IPS-NIHi7 (cell line): ENCODE measurements around the gene PTPRD.

Experiments
- DNase-seq: peaks from one replicate; pipeline ENCODE4 v3.0.0; 2012; ENCODE audit warnings: mixed read lengths; ENCODE audit errors: extremely low spot score

PTPRD gene

DNA sequence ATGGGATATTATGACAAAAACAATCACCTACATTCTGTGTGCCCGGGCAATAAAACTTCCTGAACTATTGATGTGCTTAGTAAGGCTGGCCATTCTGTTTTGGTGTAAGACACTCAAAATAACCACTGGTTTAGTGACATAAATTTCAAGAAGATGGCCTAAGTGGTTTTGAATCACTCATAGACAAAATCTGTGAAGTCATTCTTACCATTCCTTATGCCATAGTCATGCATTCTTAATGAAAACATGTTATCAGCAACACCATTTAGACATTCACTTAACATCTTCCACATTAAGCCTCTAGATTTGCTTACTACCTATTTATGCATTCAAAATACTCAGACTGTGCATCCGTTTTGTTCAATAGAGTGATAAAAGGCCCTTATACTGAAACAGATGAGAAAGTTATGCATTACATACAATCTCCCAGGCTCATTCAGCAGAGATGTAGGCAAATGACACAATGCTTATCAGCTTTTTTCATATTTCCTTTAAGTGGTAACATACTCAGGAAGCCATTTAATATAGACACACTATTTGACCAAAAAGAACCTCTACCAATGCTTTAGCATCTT is 1964.4 kb downstream of the PTPRD start:
- DNase-seq: no peak

DNA sequence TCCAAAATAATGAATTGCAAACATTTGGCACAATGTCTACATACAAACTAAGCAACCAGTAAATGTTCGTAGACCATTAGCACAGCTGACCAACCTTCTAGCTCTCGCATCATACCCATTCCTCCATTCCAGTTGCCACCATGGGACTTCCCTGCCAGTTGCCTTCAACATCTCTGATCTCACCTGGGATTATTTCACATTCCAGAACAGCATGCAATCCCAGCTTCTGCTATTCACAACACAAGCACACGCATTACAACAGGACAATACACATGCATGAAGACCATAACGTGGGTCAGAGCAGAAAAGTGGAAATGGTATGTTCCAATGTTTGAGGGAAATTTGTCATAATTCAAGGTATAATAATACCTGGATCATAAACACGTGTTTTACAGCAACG is 1965.0 kb downstream of the PTPRD start:
- no peak for DNase-seq

DNA sequence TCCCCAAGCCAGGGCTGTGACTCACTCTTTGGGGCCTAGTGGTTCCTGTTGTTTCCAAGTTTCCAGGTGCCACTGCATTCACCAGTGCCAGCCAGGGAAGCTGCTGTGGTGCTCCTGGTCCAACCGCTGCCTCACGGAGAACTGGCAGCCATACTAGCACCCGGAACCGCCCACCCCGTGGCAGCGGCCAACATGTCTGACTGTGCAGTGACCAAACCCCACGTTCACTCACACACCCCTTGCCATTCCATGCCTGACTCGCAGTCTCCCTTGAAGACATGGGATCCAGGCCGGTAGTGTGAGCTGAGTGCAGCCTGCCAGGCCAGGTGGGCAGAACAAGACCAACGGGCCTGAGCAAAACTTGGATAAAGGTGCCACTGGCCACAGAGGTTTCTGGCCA is 1968.2 kb downstream of the PTPRD start:
- DNase-seq: no peak

DNA sequence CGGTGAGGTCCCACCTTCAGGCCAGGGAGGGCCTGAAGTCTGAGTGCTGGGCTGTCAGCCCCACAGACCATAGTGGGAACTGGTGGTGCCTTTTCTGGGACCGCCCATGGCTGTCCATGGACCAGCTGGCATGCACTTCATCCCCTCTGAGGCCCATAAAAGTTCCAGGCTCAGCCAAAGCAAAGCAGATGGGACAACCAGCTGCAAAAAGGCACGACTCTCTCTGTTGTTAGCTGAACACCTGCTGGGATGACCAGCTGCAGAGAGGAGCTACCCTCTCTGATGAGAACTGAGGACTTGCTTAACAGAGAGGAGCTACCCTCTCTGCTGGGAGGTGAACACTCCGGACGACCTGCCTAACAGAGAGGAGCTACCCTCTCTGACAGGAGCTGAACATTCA is 1968.9 kb downstream of the PTPRD start:
- no peak for DNase-seq

DNA sequence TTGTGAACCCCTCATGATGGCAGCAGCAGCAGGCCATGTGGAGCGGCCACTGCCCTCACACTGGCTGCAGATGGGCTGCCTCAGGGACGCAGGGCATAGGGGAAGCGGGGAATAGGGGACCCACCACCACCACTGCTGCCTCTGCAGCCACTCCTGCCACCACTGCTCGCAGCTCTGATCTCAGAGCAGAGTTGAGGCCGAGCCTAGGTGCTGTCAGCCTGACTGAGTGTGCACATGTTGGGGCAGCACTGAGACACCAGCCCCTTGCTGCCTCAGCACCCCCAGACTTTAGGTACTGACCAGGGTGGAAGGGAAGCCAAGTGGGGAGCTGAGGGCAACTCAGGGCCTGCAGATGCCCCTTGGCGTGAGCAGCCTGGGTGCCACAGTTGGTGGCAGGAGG is 1969.3 kb downstream of the PTPRD start:
- no peak for DNase-seq

DNA sequence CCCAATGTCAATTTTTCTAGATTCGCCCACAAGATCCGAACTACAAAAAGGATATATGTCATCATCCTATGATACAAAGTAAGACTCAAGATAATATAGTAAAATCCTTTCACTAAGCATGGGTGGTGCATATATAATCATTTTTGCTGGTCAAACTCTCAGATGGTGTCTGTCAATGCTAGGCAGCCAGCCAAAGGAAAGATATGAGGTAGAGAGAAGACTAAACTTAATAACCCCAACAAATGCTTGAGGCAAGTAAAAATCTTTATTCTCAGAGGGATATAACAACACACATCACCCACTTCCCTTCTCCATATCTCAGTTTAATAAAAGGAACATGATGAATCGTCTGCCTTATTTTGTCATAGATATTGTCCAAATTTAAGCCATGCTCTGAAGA is 1972.0 kb downstream of the PTPRD start:
- no peak for DNase-seq

DNA sequence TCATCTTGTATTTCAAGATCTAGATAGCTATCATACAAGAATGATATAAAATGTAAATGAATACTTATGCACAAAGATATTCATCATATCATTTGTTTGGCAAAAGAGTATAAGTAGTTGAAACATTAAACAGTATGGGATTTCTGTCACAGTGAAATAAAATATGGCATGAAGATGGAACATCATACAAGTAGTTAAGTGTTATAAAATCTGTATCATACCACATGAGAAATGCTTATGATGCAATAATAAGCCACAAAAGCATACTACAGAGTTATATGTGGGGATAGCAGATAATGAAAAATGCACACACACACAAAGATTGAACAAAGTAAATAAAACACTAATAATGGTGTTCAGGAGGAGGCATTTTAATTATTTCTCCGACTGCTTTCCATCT is 1975.2 kb downstream of the PTPRD start:
- DNase-seq: no peak

DNA sequence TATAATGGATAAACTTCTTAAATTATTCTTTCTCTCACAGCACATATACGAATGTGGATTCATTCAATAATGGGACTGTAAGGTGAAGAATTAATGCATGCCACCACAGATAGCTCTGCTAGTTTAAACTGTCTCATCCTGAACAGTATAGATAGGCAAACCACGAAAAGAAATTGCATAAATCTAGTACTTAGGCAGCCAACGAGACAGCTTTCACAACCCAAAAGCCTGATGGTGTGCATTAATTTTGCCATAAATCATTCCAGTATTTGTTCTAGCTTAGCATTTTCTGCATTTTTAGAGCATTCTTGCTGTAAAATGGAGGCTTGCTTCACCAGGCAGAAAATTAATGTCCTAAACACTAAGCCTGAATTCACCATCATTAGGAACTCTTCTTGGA is 1979.0 kb downstream of the PTPRD start:
- no peak for DNase-seq

DNA sequence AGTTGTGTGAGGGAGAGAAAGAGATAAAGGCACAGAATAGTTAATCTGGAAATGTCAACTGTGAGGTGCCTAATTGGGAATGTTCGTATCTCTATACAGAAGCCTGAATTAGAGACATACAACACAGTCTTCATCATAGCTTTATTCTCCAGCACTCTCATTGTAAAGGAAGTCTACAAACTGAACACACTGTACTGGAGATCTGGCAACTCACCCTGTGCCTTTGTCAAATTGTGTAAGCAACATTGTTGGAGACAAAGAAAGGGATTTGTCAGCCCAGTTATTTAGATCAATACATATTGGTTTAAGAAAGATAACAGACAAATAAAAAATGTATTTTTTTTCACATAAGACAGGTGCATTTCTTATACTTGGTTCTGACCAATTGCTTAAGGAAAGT is 1980.3 kb downstream of the PTPRD start:
- DNase-seq: no peak

DNA sequence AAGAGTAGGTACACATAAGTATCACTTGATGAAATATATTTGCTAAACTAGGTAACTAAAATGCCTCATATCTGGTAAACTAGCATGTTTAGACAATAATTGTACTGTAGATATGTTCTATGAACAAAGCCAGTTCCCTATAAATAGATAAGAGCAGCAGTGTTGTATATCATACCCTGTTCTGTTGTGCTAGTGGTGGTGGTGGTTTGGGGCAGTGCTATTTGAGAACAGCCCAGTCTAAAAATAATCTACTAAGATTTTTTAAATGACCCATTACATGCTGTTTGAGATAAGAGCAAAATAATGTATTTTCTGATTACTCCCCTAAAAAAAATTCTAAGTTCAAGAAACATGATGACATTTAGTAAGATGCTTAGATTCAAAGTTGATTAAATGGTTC is 1984.0 kb downstream of the PTPRD start:
- no peak for DNase-seq

DNA sequence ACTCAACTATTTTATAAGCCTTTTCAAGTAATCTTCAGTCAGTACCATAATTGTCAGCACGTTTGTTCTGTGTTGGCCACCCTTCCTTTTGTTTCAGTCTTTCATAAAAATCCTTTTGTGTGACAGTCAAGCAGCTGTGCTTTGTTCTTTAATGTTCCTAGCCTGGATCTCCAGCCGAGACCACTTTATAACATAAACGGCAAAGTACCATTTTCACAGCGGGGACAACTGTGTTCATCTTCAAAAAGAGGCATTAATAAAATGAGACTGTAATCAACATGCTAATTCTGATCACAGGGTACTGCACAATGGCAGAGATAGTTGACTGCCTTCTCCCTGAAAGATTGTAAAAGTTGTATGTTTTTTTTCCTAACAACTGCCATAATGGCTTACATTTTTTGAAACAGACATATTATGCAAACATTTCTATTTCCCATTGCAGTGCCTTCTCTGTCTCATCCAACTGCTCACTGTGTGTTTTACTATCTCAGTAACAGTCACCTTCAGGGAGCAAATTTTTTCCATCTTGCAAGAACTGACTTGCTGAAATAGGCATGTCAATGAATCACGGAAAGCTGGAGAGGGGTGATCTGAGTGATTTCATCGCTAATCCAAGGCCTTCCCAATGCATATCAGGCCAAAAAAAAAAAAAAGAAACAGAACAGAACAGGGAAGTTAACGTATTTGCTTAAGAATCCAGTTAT is 1984.7 kb downstream of the PTPRD start:
- no peak for DNase-seq

DNA sequence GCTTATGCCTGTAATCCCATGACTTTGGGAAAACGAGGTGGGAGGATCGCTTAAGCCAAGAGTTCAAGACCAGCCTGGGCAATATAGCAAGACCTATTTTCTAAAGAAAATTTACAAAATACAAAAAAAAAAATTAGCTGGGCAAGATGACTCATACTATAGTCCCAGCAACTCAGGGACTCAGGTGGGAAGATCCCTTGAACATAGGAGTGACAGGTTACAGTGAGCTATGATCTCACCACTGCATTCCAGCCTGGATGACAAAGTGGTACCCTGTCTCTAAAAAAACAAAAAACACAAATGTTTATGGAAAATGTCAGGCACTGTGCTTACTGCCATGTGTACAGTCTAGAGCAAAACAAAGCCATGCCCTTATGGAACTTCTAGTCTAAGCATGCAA is 1989.9 kb downstream of the PTPRD start:
- DNase-seq: no peak

DNA sequence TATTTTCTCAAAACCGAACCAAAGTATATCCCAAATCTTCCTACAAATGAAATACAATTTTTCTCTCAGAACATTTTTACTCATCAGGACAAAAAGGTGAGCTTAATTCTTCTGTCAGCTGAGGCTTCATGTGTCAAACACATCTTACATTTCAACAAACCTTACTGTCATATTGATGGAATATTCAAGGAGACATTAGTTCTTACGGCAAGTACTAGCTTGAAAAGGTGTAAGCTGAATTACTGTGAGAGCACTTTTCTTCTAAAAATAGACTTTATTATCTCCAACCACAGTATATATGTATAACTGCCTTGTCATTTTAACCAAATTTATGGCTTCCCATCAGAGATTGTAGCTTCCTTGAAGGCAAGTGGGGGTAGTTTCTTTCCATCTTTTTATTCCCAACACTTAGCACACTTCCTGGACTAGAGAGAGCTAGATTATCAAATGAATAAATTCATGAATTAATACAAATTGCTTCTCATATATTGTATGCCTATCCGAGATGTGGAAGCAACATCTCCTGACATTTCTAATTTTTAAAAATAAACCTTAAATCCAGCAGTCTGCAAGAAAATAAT is 1990.5 kb downstream of the PTPRD start:
- no peak for DNase-seq

DNA sequence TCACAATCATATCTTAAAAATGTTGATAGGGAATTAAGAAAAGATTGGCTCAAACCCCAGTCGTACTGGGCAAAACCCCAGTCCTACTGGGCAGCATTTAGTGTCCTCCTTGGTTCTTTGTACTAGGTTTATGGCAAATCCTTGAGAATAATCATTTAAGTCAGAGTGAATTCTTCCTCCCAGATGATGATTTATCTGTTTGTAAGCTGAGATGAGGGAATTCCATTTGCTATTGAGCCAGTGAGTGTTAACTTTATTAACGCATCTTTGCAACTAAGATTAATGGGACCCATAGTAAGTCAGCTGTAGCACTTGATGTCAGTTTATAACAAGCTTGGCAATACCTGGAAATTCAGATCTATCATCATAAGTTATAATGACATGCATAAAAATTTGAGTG is 1991.4 kb downstream of the PTPRD start:
- no peak for DNase-seq

DNA sequence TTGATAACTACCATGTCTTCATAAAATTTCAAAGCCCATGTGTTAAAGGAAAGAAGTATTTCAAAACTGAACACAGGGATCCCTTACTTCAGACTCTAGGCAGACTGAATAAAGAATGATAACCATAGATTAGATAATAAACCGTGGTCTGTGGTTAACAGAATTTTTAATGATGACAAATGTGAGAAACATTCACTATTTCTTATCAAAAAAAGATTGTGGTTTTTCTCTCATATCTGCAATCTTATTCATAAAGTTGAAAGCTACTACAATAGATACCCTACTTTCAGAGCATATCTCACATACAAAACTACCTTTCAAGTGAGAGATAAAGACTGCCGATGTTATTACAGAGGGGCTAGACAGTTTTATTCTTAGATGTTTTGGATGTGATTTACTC is 1996.4 kb downstream of the PTPRD start:
- no peak for DNase-seq

DNA sequence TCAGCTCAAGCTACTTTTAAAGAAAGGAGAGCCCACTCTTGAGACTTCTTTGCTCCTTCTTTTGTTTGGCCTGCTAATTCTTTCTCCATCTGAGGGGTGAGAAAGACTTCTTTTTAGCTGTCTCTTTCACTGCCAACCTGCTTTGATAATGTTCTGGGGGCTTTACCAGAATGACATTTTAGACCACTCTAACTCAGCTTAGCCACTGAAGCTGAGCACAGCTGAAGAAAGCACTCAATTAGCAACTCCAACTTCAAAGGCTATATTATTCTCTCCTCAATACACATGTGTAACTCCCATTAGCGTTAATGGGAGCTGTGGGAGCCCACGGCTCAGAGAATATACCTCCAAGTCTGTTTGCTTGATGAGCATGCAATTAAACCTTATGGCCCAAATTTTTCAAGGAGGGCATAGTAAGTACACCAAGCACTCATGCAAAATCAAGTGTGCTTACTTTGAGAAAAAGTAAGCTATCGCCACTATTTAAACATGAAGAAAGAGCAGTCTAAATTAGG is 1997.8 kb downstream of the PTPRD start:
- DNase-seq: no peak

DNA sequence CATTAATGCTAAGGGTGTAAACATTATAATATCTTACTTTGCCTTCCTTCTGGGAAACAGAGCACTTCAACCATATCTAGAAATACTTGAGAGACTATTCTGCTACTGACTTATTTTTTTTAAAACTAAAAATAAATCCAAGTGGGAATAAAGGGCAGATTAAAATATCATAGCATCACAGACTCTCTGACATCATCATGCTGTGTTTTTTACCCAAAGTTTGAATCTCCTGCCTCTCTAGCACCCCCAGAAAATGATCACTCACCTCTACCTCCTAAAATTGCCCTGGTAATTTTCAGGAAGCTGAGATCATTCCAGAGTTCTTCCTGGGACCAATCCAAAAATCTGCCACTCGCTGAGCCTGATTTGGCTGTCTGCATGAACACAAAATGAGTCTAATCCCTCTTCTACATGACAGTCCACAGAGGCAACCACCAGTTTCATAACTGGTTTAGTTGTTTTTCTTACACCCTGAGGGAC is 1999.4 kb downstream of the PTPRD start:
- DNase-seq: no peak

DNA sequence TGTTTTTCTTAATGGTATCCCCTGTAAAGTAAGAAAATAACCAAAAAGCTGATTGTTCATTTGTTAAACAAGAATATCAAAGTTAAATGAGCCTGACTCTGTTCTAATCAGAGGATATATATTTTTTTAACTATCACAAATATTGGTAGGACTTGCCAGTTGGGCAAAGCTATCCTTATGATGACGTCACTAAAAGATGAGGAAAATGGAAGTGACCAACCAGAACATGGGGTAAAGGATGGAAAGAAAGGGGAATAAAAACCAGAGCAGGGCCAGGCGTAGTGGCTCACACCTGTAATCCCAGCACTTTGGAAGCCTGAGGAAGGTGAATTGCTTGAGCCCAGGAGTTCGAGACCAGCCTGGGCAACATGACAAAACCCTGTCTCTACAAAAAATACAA is 2001.6 kb downstream of the PTPRD start:
- DNase-seq: no peak

DNA sequence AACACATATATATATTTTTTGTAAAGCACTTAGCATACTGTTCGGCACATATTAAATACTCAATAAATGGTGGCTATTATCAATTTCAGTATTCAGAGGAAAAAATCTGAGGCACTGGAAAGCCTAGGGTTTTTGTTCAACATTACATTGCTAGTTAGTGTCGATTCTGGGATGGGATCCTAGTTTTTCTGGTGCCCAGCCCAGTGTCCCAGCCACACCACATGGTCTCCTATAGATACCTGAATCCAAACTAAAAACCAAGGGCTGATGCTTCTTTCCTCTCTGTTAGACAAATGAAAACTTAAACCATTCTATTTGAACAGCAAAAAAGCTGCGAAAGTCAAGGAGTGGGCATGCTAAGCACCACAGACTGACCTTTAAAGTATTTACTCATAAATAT is 2002.5 kb downstream of the PTPRD start:
- no peak for DNase-seq

DNA sequence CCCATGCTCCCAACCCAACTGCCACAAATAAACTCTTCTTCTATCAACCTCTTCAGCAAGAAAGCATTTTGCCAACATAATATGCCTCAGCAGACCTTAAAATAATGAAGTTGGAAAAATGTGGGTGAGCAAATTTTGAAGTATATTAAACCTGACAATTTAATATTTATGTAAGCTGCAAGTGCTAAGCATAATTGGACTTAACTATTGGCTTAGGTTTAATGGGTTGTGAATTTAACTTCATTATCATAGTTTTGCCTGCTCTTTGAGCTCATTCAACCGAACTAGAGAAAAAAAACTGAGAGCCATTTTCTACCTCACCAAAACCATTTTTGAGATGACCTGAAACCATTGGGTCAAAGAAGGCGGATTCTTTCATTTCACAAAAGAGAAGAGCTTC is 2007.7 kb downstream of the PTPRD start:
- DNase-seq: no peak

DNA sequence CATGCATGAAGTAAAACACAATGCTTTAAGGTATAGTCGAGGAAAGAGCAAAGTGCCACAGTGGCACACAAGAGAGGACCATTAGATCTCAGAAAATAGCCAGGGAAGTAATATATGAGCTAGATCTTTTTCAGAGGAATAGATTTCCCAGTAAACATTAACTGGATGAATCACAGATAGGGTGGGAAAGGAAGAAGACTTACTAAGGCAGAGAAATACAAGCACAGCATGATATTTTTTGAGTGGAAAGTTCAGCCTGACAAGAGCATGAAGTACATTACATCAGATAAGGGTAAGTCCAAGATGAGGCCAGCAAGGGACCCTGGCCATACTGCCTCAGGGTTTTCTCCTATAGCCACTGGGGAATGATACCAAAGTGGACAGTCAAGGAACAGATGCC is 2008.6 kb downstream of the PTPRD start:
- DNase-seq: no peak

DNA sequence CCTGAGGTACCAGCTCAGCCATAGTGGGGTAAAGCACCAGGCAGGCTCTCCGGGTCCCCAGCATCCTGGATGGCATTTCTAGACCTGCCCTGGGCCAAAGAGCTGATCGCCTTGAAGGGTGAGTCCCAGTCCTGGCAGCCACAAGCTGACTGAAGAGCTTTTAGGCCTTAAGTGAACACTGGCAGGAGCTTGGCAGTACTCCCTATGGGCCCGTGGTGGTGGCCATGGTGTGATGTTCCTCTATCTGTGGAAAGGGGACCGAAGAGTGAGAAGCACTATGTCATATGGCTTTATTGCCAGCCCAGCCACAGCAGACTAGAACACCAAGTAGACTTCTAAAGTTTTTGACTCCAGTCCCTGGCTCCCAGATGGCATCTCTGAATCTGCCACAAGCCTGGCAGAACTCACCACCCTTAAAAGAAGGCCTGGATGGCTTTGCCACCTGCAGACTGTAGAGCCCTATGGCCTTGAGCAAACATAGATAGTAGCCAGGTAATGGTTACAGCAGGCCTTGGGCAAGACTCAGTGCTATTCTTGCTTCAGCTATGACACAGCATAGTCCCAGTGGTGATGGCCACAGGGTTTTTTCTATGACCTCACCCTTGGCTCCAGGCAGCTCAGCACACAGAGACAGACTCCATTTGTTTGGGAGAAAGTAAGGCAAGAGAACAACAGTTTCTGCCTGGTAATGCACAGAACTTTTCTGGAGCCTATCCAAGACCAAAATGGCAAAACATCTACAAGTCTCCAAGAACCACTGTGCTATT is 2011.7 kb downstream of the PTPRD start:
- DNase-seq: no peak

DNA sequence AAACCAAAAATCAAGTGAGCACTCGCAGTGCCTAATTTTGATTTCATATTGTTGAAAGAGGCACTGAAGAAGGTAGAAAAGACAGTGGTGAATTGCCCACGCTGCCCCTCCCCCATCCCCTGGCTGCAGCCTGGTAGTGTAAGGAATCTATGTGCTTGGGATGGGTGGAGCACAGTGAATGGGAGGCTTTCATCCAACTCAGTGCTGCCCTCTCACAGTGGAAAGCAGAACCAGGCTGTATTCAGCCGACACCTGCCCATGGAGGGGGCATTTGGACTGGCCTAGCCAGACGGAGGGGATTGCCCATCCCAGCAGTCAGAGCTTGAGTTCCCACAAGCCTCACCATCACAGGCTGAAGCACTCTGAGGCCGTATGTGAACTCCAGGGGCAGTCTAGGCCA is 2012.9 kb downstream of the PTPRD start:
- DNase-seq: peak; percentile 67
